H1 (cell line): Measurements from ENCODE around the gene PTPN1. TPM values are rescaled to one million over a fixed set of nuclear protein-coding genes. Genes with fewer than 3 reads are reported as not detected.

Source experiments
- CHD7 ChIP-seq: fragments of 300-600 bp; sonication (generic); IDR thresholded peaks from 2 replicates; pipeline ENCODE4 v1.7.1; 2012; ENCODE audit warnings: low read length, moderate library complexity, mild to moderate bottlenecking, inconsistent platforms; ENCODE audit not compliant: insufficient replicate concordance
- polyA plus RNA-seq, 7 experiments: library from polyadenylated mRNA; depleted of rRNA in 3 of 7; stranded (reverse) in 5 of 7; unstranded in 2 of 7; fragments of >200 nt in 5 of 7; fragments of 200-250 nt in 2 of 7; gene quantifications; 1 replicate in 5 of 7; 2 replicates in 1 of 7; 4 replicates in 1 of 7; pipeline versions ENCODE4 v1.2.1 to v1.2.3, GENCODE V29; 2011 to 2013; ENCODE audit warnings: missing spikeins in 2 of 7, mixed read lengths in 2 of 7
- total RNA-seq: library from RNA; stranded (reverse); fragmentation: NEBNext Ultra II Directional; extraction: Animal tissue kit (Norgen Biotek cat#: 25700); gene quantifications from 2 replicates; pipeline ENCODE4 v1.2.1, GENCODE V29; 2021

PTPN1 gene
- total and polyA plus RNA-seq, 2 of the 8 experiments (the other 6 are each of a cell fraction or from before 2014, with no cell fraction given): 18.6 to 32.1 TPM

DNA sequence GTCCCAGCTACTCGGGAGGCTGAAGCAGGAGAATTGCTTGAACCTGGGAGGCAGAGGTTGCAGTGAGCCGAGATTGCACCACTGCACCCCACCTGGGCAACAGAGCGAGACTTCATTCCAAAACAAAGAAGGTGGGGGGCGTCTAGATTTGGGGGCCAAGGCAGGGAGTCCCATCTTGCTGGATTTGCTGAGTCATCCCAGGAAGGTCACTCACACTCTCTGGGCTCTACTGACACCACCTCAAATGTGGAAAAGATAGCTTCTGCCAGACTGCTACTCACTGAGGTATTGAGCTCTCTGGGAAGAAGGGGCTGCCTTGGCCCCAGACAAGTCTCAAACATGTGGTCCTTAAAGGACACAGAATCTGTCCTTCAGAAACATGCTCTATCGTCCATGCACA, 106.8 kb downstream of the PTPN1 start (continued):
- TF ChIP-seq CHD7: no peak
